GM12878 (cell line): ENCODE data around the gene ATIC. TPM values are rescaled to one million over a fixed set of nuclear protein-coding genes. Genes with fewer than 3 reads are reported as not detected.

ENCODE experiments used
- ATAC-seq: fragments of 200-7000 bp; cut with Tn5 transposase; 3 replicates; pipeline ENCODE4 v1.9.1; 2020; ENCODE audit warnings: mild to moderate bottlenecking, moderate library complexity
- BruUV-seq: library from RNA; stranded (reverse); fragments of 400-500 nt; replicated peaks from 2 replicates; lab custom pipeline; 2021; lab: Mats Ljungman, UMichigan
- CTCF ChIA-PET: fragments of 300-600 bp; sonication (Branson Sonifier 250); formaldehyde crosslinking; extraction: SDS; loops from one replicate; lab custom pipeline; 2021; ENCODE audit warnings: inconsistent platforms; lab: Yijun Ruan, JAX
- POLR2A ChIA-PET: fragments of 350-600 bp; formaldehyde crosslinking; extraction: SDS; loops from one replicate; lab custom pipeline; 2021; ENCODE audit warnings: inconsistent platforms; lab: Charles Lee
- RAD21 ChIA-PET: fragments of 300-600 bp; sonication (Branson Sonifier 250); formaldehyde crosslinking; loops from one replicate; lab custom pipeline; 2023; ENCODE audit warnings: antibody characterized with exemption; ENCODE audit not compliant: unreplicated experiment; lab: Charles Lee
- SMC1A ChIA-PET: fragments of 300-600 bp; sonication (Branson Sonifier 250); formaldehyde crosslinking; loops from one replicate; lab custom pipeline; 2023; ENCODE audit not compliant: unreplicated experiment, uncharacterized antibody; lab: Charles Lee
- DNase-seq: peaks from one replicate; pipeline ENCODE4 v3.0.0-alpha.2; 2011; ENCODE audit warnings: low read depth, low spot score
- FAIRE-seq: peaks from 3 replicates; lab custom pipeline; 2011; peaks lifted over from hg19 to GRCh38; lab: Jason Lieb, UNC
- H2AFZ ChIP-seq: 2 replicates; pipeline ENCODE4 v1.6.0; 2011; ENCODE audit warnings: low read depth, low read length, control low read depth; ENCODE audit not compliant: control insufficient read depth
- H3K27ac ChIP-seq: 2 replicates; pipeline ENCODE4 v1.5.1; 2011; ENCODE audit warnings: control low read depth; ENCODE audit not compliant: control insufficient read depth, insufficient read depth
- H3K27me3 ChIP-seq, 2 experiments: replicated peaks in 1 of 2; 2 replicates each; pipeline versions ENCODE4 v1.6.0 to v1.6.1; 2011; ENCODE audit warnings: low read length in 1 of 2; ENCODE audit not compliant: control insufficient read depth in 2 of 2, insufficient read depth in 2 of 2
- H3K36me3 ChIP-seq, 2 experiments: 2 replicates each; pipeline ENCODE4 v1.5.1; 2011; ENCODE audit warnings: low read length in 1 of 2; ENCODE audit not compliant: control insufficient read depth in 2 of 2, insufficient read depth in 2 of 2
- H3K4me1 ChIP-seq: 2 replicates; pipeline ENCODE4 v1.6.1; 2011; ENCODE audit warnings: mild to moderate bottlenecking, low read length, moderate library complexity, mixed read lengths; ENCODE audit not compliant: control insufficient read depth, insufficient read depth
- H3K4me2 ChIP-seq: 2 replicates; pipeline ENCODE4 v1.6.0; 2011; ENCODE audit warnings: control low read depth; ENCODE audit not compliant: control insufficient read depth, insufficient read depth
- H3K4me3 ChIP-seq: fragments of 200-600 bp; sonication (generic); 2 replicates; pipeline ENCODE4 v1.5.1; 2016
- H3K79me2 ChIP-seq: 2 replicates; pipeline ENCODE4 v1.6.0; 2011; ENCODE audit warnings: low read length; ENCODE audit not compliant: control insufficient read depth, insufficient read depth
- H3K9ac ChIP-seq: 2 replicates; pipeline ENCODE4 v1.8.0; 2011; ENCODE audit warnings: low read length, control low read depth, mixed read lengths; ENCODE audit not compliant: control insufficient read depth, insufficient read depth
- H3K9me3 ChIP-seq: replicated peaks from 3 replicates; pipeline ENCODE4 v1.5.1; 2011; ENCODE audit warnings: mild to moderate bottlenecking, low read length; ENCODE audit not compliant: control insufficient read depth, insufficient read depth
- H4K20me1 ChIP-seq: 2 replicates; pipeline ENCODE4 v1.6.0; 2011; ENCODE audit not compliant: control insufficient read depth, insufficient read depth
- ATF7 ChIP-seq: fragments of 450-650 bp; IDR thresholded peaks from 2 replicates; pipeline ENCODE4 v1.6.1; 2016; ENCODE audit warnings: low read depth, mild to moderate bottlenecking
- BCLAF1 ChIP-seq: fragments of 450-650 bp; IDR thresholded peaks from 2 replicates; pipeline ENCODE4 v1.6.1; 2017; ENCODE audit warnings: antibody characterized with exemption, mild to moderate bottlenecking, moderate library complexity
- CEBPZ ChIP-seq: fragments of 150-350 bp; IDR thresholded peaks from 2 replicates; pipeline ENCODE4 v1.6.1; 2016; ENCODE audit warnings: low read depth, low read length
- CREB1 ChIP-seq: IDR thresholded peaks from 2 replicates; pipeline ENCODE4 v1.6.1; 2012; ENCODE audit warnings: low read depth, mild to moderate bottlenecking, inconsistent platforms
- FOXM1 ChIP-seq: IDR thresholded peaks from 2 replicates; pipeline ENCODE4 v1.6.1; 2012; ENCODE audit warnings: low read depth, mild to moderate bottlenecking, inconsistent platforms, low read length, moderate library complexity
- GATAD2B ChIP-seq: fragments of 450-650 bp; conservative IDR thresholded peaks from 2 replicates; pipeline ENCODE4 v1.6.1; 2017; ENCODE audit warnings: low read depth, mild to moderate bottlenecking, moderate library complexity
- HDAC2 ChIP-seq: fragments of 200-600 bp; sonication (generic); IDR thresholded peaks from 2 replicates; pipeline ENCODE4 v1.6.1; 2017
- IKZF1 ChIP-seq: fragments of 450-650 bp; conservative IDR thresholded peaks from 2 replicates; pipeline ENCODE4 v1.6.1; 2017; ENCODE audit warnings: antibody characterized with exemption, mild to moderate bottlenecking
- POLR2A ChIP-seq: IDR thresholded peaks from 2 replicates; pipeline ENCODE4 v1.6.1; 2011; ENCODE audit warnings: low read depth, mild to moderate bottlenecking, low read length
- POU2F2 ChIP-seq: IDR thresholded peaks from 3 replicates; pipeline ENCODE4 v1.6.1; 2011; ENCODE audit warnings: low read depth, mild to moderate bottlenecking, low read length, borderline replicate concordance
- RELA ChIP-seq: fragments of 450-650 bp; IDR thresholded peaks from 2 replicates; pipeline ENCODE4 v1.8.0; 2014; ENCODE audit warnings: borderline replicate concordance; ENCODE audit not compliant: partially characterized antibody
- STAT3 ChIP-seq: IDR thresholded peaks from 2 replicates; pipeline ENCODE4 v1.6.1; 2011; ENCODE audit warnings: low read depth, low read length, improper control_type of control experiment
- TAF1 ChIP-seq: IDR thresholded peaks from 2 replicates; pipeline ENCODE4 v1.6.1; 2011; ENCODE audit warnings: mild to moderate bottlenecking, low read depth, low read length, borderline replicate concordance
- WGBS: methylation state at CpG from one replicate; pipeline ENCODE4 v1.1.6; 2016; ENCODE audit warnings: low lambda C conversion rate; ENCODE audit not compliant: insufficient replicate concordance, insufficient coverage; ENCODE audit errors: missing lambda C conversion rate; 5-methylcytosine and 5-hydroxymethylcytosine counted together
- in situ Hi-C: fragments of 300-500 bp; cut with MboI; formaldehyde crosslinking; loops from 9 replicates; pipeline ENCODE4 v1.14.3; 2018; ENCODE audit warnings: mixed read lengths
- intact Hi-C: fragments of 100-400 bp; cut with micrococcal nuclease; formaldehyde crosslinking; loops from one replicate; pipeline ENCODE4 v1.14.2; 2022; ENCODE audit not compliant: unreplicated experiment
- polyA plus RNA-seq, 11 experiments: library from polyadenylated mRNA; depleted of rRNA in 4 of 11; unstranded in 6 of 11; stranded (reverse) in 5 of 11; fragments of >200 nt; fragmentation: Nextera tagmentation in 4 of 11; fragmentation: Illumina TruSeq in 1 of 11; extraction: Ambion mirVana in 4 of 11; extraction: Trizol in 1 of 11; gene quantifications; 1 replicate in 1 of 11; 2 replicates in 10 of 11; pipeline versions ENCODE4 v1.2.1 to v1.2.3, GENCODE V29; 2011 to 2016; ENCODE audit warnings: inconsistent platforms in 2 of 11, missing spikeins in 2 of 11, low read depth in 1 of 11
- total RNA-seq, 4 experiments: library from RNA; depleted of rRNA in 3 of 4; stranded (reverse); fragments of >200 nt in 3 of 4; fragmentation: Illumina TruSeq in 1 of 4; extraction: Trizol in 1 of 4; gene quantifications; 2 replicates each; pipeline versions ENCODE4 v1.2.1 to v1.2.3, GENCODE V29; 2013 to 2021
- TF ChIP-seq, protein P1 (sequence below): IDR thresholded peaks from 2 replicates; pipeline ENCODE4 v1.6.1; 2012; ENCODE audit warnings: low read length, inconsistent platforms
- TF ChIP-seq, protein P2 (sequence below): IDR thresholded peaks from 2 replicates; pipeline ENCODE4 v1.6.1; 2011; ENCODE audit warnings: low read depth, mild to moderate bottlenecking, low read length, moderate library complexity, borderline replicate concordance; ENCODE audit errors: extremely low read depth

Gene ATIC
- total and polyA plus RNA-seq, 10 of the 15 experiments (the other 5 are each of a cell fraction or from before 2014, with no cell fraction given) = 45.1 to 518 (median 306) TPM

GRCh38 chr2:215269397-215270117 lies 42.3 kb upstream of the ATIC start:
- H4K20me1 ChIP-seq = no peaks in the 10 kb centered on the region
- FAIRE-seq (peak; percentile 38), ATAC-seq (peak; percentile 77), DNase-seq (peak; percentile 40)
- no peaks in the 10 kb centered on the region for H3K9me3 ChIP-seq
- H3K4me3 ChIP-seq = no peak overlapping the region
- no TSS peak for BruUV-seq
- H3K4me1 ChIP-seq = peaks cover 4% of the 10 kb centered on the region; the same call in 1 of the 2 replicates
- ChIA-PET RAD21 (interaction anchor here (0.6 to 1.2 kb wide), 8 partner anchors 8 to 1417 kb away, joined by 3 to 6 read pairs (median 3); no protein-coding TSS in a partner anchor), POLR2A (interaction anchor here (0.7 to 1.1 kb wide), 5 partner anchors 164 to 1235 kb away, joined by 3 to 8 read pairs (median 4); no protein-coding TSS in a partner anchor), SMC1A (interaction anchor here (0.6 to 4.1 kb wide), 17 partner anchors 8 to 900 kb away, joined by 3 to 27 read pairs (median 4); no protein-coding TSS in a partner anchor), CTCF (interaction anchor here (0.6 to 2.1 kb wide), 38 partner anchors 9 to 1181 kb away, joined by 3 to 14 read pairs (median 4); no protein-coding TSS in a partner anchor)
- in situ Hi-C loops = loop anchor here (10.0 kb wide), 1 partner anchor 305 kb away; no protein-coding TSS in a partner anchor
- H3K27ac ChIP-seq = no peak overlapping the region
- no peaks in the 10 kb centered on the region for H3K79me2 ChIP-seq
- 15% methylated on average over 12 of the region's 12 CpGs for whole genome bisulfite sequencing
- no peaks in the 10 kb centered on the region for H3K27me3 ChIP-seq
- no peak overlapping the region for H3K9ac ChIP-seq
- intact Hi-C loops = loop anchor here (2.0 to 10.0 kb wide), 5 partner anchors 252 to 955 kb away; no protein-coding TSS in a partner anchor
- H3K4me2 ChIP-seq = no peak overlapping the region
- peak overlapping the region; percentile 9; the same call in 1 of the 2 replicates for H2AFZ ChIP-seq
- no peaks in the 10 kb centered on the region for H3K36me3 ChIP-seq
- no peak for TF ChIP-seq POLR2A
- TF ChIP-seq ATF7 = no peak
- no peak for TF ChIP-seq FOXM1
- TF ChIP-seq, protein P1, sequence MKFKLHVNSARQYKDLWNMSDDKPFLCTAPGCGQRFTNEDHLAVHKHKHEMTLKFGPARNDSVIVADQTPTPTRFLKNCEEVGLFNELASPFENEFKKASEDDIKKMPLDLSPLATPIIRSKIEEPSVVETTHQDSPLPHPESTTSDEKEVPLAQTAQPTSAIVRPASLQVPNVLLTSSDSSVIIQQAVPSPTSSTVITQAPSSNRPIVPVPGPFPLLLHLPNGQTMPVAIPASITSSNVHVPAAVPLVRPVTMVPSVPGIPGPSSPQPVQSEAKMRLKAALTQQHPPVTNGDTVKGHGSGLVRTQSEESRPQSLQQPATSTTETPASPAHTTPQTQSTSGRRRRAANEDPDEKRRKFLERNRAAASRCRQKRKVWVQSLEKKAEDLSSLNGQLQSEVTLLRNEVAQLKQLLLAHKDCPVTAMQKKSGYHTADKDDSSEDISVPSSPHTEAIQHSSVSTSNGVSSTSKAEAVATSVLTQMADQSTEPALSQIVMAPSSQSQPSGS = no peak
- no peak for TF ChIP-seq STAT3
- no peak for TF ChIP-seq GATAD2B
- no peak for TF ChIP-seq TAF1
- TF ChIP-seq CEBPZ = no peak
- no peak for TF ChIP-seq HDAC2
- TF ChIP-seq BCLAF1 = no peak
- no peak for TF ChIP-seq POU2F2
- no peak for TF ChIP-seq RELA
- no peak for TF ChIP-seq IKZF1
- TF ChIP-seq CREB1 = no peak
- TF ChIP-seq, protein P2, sequence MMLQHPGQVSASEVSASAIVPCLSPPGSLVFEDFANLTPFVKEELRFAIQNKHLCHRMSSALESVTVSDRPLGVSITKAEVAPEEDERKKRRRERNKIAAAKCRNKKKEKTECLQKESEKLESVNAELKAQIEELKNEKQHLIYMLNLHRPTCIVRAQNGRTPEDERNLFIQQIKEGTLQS = no peak
